HG03432 (cell line): ENCODE results near the gene RALGAPA2.

ENCODE experiments used
- ATAC-seq: cut with Tn5 transposase; IDR thresholded peaks from one replicate; pipeline ENCODE4 v1.9.1; 2021; ENCODE audit warnings: mild to moderate bottlenecking, moderate library complexity; ENCODE audit not compliant: unreplicated experiment

Gene RALGAPA2

DNA sequence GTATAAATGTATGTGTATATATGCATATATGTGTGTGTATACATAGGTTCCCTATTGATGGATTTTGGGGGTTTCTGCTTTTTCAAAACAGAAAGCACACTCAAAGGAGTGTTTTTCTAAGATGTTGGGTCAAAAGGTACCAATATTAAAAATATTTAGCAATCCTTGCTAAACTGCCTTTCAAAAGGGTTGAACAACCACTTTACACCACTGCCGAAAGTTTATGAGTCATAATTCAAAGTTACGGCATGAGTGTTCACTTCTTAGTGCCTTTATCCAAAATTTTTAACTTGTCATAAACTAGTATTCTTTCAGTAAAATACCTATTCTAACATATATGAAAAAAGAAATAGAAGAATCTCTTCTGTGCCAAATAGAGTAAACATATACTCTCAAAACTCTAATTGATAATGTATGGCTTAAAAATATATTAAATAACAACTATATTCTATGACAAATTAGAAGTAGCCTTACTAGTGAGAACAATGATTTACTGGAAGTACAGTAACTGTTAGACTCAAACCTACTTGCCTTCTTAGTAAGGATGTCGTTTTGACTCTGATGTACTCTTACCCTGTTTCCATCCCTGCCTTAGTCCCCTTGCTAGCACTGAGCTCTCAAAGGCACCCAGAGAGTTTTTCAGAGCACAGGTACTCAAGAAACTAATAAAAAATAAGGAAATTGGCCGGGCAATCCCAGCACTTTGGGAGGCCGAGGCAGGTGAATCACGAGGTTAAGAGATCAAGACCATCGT is 208.5 kb downstream of the RALGAPA2 start:
- ATAC-seq: no peak

DNA sequence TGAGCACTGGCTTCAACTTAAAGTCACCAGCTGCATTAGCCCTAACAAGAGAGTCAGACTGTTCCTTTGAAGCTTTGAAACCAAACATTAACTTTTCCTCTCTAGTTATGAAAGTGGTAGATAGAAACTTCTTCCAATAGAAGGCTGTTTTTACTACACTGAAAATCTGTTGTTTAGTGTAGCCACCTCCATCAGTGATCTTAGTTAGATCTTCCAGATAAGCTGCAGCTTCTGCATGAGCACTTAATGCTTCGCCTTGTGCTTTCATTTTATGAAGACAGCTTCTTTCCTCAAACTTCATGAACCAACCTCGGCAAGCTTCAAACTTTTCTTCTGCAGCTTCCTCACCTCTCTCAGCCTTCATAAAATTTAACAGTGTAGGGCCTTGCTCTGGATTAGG is 211.3 kb downstream of the RALGAPA2 start:
- ATAC-seq: no peak

DNA sequence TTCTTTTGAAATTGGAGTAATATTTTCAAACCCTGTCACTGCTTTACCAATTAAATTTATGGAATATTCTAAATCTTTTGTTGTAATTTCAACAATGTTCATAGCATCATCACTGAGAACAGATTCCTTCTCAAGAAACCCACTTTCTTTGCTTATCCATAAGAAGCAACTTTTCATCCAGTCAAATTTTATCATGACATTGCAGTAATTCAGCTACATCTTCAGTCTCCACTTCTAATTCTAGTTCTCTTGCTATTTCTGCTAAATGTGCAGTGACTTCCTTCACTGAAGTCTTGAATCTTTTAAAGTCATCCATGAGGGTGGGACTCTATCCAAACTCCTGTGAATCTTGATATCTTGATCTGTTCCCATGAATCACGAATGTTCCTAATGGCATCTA is 212.1 kb downstream of the RALGAPA2 start:
- ATAC-seq: no peak

DNA sequence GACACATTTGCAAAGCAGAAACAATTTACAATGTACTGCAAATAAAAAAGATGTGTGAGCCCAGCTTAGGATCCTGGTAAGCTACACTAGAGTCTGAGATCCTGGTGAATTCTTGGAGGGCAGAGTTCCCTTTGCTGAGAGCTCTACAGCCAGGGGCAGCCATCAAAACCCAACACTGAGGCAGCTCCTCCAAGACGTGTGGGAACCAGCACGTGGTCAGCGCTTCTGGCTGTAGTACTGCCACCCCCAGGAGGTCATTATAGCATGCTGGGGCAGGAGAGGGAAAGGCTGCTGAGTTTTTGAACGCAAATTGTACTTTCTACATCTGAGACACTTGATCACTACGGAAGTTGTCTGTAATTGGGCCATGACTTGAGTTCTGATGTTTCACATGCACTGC is 213.0 kb downstream of the RALGAPA2 start:
- ATAC-seq: no peak

DNA sequence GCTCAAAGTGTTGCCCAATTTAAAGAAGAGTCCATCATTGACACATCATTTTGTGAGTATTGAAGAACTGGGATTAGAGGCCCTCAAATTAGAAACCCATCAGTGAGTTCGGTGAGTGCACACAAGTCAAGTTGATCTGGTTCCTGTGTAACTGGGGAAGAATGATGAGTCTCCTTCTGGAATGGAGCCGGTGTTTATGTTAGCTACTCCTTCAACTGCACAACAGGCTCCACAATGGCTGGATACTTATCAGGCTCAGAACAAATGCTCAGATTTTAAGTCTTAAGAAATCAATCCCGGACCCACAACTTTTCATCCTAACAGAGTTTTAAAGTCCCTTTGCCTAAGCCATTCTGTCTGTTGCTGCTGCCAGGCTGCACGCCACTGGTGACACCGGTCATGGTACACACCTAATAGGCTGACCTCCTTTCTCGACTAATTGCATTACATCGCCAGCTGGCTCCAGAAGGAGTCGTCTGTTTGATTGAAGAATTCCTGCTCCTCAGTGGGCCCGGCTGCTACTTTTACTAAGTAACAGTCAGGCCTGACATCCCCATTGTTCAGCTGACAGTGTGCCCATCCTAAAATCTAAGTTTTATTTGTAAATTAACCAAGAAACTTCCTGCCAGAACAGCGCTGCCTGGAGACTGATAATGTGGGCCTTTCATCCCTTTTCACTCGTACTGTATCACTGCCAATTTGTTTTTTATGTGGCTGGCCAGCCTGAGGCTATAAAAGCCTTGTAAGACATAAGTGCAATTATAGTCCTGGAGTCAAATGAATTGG is 214.2 kb downstream of the RALGAPA2 start:
- no peak for ATAC-seq

DNA sequence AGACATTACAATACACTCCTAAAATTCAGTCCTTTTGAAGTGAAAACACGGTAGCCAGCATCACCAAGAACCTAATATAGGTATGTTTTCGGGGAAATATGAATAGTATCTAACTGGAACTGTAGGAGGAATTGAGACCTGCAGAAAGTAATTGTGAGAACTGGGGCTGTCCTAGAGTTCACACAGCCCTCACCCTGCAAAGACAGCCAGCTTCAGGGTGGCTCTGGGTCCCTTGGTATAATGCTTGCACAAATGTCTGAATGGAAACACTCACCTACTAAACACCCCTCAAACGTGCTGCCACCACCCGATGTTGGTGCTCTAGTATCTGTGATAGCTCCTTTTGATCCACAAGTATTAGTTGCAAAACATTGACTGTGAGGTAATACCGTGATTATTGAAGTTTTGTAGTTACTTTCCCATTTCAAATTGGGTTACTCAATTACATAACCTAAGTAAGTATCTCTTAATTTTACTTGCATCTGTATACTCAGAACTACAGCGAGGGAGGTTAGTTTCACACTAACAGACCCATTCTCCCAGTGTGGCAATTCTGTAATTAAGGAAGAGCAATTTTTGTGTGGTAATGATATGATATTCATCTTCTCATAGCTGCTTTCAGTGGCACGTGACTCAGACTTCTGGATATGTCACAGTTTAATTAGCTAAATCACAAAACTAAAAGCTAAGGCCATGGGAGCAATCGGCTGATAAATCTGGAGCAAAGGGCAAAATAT is 215.0 kb downstream of the RALGAPA2 start:
- no peak for ATAC-seq

DNA sequence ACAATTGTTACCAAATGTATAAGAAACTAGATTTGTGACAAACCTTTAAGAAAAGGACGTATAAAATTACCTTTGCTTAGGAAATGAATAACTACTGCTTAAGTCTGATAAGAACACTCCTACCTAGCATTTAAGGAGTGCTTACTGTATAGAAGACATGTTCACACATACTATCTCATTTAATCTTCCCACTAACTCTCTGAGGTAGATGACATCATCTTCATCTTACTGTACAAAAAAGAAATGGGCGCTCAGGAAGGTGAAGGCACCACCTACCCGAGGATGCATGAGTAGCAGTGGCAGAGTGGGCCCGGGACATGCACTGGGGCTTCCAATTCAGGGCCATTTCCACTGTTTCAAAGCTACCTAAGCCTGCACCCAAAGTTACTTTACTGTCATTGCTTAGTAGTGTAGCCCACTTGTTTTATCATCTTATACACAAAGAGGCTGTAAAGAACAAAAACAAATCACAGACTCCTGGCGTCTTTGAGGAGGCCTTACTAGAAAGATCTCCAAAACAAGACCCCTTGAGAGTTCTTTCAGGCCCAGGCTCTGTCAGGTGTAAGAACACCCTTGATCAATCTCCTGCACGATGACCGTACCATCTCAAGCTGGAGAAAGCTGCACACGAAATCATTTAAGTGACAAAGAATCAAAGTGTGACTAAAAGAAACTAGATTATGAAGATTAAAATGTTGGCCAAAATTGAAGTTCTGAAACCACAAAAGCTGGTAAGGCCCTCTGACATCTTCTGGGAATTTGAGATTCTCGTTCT is 216.5 kb downstream of the RALGAPA2 start:
- no peak for ATAC-seq

DNA sequence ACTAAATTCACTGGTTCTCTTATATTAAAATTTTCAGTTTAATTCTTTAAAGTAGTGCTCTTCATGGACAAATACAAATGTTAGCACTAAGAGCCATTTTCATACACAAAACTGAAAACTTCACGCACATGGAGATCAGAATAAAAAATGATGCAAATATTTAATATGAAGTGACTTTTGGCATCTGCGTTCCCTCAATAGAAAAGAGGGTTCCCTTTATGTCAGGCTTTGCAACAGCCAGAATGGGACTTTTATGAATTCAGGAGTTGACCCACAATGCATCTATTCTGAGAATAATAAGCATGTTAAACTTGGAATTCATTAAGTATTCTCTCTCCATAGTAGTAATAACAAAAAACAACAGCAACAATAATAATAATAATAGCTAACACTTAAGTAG is 218.7 kb downstream of the RALGAPA2 start:
- ATAC-seq: no peak

DNA sequence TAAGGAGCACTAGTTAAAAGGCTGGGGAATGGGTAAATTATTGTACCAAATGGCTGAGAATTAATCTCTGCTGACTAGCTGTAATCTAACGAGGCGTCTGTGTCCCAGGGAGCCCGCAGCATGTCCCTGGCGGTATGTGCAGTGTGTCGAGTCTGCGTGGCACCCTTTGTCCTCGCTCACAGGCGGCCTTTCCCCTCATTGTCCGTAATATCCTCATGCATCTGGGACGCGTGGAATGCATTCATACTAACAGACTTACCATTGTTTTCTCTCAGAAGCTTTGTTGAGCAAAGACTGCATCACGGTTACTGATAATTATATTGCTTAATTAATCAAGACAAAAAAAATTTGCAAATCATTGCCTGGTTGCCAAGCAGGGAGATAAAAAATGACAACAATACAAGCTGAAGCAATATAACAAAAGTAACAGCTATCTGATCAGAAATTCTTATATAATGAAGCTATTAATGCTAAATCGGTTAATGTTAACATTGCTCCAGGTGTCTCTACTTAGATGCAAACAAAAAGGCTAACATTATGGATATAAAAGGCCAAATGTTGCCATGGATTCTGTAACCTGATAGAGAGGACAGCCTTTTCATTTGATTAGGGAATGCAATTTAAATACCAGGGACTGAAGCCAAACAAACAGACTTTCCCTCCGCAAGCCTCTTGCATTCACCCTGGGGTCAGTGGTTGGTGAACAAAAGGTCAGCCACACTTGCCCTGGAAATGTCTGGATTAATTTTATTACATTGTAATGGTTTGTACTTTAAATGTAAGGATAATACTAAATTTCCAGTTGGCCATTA is 219.7 kb downstream of the RALGAPA2 start:
- no peak for ATAC-seq

DNA sequence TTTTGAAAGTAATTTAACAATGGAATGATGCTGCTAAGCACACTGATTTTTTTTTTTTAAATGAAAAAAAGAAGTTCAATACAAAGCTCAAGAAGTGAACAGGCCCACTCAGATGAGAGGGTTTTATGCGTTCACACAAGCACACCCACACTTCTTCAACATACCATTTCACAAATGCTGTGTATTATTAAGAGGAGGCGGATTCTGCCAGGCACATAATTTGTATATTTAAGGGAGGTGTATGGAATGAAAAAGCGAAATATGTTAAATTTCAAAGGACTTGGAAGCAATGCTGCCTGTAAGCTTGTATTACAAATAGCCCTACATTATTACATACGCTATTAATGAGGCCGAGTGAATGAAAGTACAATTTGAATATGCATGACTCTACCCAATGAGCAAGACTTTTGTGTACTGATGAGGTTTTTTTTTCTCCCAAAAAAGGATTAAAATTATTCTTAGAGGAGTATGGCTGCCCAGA is 220.6 kb downstream of the RALGAPA2 start:
- ATAC-seq: no peak

DNA sequence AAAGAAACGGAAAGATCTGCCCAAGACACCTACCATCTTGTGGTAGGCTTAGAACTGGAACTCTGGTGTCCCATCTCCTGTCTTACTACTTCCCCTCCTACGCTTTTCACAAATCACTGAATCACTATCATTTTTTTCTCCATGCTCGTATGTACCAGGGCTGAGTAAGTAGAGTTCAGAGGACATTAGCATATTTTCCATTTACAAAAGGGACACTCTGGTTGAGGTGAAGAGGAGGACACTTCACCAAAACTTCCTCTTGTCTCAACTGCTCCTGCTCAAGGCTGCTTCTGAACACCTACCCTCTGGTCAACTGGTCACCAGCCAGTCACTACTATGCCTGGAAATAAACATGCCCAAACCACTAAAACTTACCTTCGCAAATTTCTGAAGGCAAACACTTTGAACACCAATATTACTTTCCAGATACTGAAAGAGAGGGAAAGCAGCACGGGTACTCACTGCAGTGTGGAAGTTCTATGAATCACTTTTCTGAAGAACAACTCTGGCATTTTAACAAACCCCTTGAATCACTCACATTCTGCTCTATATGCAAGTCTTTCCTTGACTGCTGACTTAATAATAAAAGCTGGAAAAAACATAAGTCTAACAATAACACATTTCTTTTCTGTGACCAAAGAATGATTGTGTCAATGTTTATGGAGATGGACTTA is 221.2 kb downstream of the RALGAPA2 start:
- ATAC-seq: no peak

DNA sequence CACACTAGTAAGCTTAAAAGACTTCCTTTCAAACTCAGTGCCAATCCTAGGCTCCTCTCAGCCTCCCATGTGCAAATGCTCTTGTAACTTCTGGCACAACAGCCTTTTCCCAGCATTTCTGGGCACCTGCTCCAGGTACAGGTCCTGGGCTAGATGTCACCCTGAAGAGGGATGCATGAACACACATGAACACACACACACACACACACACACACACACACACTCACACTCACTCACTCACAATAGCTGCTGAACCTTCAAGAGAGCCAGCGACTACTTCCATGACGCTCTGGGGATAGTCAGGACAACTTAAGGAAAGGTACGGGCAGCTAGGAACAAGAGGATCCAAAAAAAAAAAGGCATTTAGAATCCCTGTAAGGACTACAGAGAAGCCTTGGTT is 221.8 kb downstream of the RALGAPA2 start:
- ATAC-seq: no peak

DNA sequence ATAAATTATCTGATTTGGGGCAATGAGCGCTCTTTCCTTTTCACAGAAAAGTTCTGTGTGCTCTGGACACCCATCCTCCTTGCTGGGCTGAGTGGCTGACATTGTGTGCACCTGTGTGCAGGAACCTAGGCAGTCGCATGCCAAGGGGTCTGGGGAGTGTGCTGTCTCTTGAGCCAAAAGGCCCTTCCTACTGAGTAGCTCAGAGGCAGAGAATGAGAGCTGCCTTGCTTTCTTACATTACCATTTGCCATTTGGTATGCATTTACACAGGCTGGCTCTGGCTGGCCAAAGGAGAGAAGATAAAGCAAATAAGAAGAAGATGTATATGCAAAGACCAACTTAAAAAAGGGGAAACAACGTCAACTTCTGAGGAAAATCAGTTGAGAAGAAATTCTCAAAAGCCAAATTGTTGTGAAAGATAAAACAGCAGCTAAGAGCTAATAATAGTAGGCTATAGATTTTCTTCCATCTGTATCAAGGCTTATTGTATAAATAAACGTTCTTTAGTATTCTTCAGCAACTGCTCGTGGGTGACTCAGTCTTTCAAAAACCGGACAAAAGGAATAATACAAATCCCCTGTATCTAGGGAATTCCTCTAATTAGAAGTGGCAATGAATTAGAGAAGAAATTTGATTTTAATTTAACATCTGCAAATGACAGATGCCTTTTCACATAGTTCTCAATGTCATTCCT is 222.6 kb downstream of the RALGAPA2 start:
- ATAC-seq: peak; percentile 48

DNA sequence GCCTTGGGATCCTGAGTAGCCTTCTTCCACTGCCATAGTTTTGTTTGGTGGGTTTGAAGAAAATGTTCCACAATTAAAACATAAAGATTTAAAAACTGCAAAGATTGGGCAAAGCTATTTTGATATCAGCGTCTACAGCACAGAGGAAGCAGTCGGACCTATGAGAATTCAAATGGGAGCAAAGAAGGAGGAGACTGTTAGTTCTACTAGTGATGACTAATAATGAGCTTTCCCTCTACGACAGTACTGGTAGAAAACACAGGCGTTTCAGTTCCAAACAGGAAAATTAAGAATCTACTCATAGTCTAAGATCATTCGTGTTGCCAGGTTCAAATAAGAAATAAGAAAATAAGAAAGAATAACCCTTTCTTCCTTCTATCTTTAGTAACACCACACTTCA is 223.4 kb downstream of the RALGAPA2 start:
- ATAC-seq: peak; percentile 93

DNA sequence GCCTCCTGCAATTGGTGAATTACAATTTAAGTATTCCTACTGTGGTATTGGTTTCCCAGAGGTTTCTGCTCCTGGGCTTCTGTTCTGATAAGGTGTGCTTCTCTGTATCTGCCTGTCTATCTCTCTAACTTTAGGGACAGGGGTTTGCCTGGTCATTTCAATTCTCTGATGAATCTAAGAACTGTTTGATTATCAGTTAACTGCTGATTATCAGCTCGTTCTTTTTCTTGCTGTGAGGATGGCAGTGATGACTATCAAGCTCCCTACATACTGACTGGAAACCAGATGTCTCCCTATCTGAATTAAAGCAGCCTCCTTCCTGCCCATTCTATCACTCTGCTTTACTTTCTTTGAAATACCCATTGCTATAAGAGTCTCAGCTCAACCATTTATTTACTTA is 224.1 kb downstream of the RALGAPA2 start:
- no peak for ATAC-seq

DNA sequence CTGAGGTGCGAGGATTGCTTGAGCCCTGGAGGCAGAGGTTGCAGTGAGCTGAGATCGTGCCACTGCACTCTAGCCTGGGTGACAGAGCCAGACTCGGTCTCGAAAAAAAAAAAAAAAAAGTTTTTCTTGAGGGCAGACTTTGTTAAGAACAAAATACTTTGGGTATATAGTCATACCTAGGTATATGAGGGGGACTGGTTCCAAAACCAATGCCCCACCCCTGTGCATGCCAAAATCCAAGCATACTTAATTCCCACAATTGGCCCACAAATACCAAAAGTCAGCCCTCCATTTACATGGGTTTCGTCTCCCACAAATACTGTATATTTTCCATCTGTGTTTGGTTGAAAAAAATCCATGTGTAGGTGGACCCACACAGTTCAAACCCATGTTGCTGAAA is 224.6 kb downstream of the RALGAPA2 start:
- ATAC-seq: no peak

DNA sequence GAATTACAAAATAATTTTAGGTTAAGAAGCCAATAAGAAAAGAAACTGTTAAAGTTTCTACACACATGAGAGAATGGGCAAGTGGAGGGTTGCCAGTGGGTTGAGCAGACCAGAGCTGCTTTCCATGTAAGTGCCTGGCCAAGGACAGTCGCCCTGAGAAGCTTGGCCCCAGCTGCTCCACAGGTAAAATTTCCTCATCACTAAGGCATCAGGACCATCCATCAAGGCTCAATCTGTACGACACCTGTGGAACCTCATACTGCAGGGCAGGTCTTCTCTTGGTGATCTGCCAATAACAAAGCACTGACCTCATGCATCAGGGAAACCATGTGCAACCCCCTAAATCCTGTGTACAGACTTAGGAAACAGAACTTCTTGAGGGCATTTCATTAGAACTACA is 229.1 kb downstream of the RALGAPA2 start:
- ATAC-seq: no peak

DNA sequence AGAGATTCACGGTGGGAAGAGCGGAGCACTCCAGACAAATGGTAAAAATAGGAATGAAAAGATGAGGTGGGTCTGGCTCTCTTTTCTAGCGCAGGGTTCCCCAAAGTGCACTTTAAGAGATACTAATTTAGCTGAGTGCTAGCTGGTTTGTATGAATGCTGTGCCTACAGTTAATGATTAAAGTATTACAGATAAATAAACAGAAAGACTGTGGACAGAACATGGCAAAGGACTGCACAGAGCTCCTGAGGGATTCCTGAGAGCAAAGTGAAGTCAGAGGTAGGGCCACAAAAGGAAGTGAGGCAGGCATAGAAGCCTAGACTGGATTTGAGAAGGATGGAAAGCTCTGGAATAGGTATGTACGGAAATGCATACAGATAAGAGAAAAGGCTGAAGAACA is 230.0 kb downstream of the RALGAPA2 start:
- no peak for ATAC-seq

DNA sequence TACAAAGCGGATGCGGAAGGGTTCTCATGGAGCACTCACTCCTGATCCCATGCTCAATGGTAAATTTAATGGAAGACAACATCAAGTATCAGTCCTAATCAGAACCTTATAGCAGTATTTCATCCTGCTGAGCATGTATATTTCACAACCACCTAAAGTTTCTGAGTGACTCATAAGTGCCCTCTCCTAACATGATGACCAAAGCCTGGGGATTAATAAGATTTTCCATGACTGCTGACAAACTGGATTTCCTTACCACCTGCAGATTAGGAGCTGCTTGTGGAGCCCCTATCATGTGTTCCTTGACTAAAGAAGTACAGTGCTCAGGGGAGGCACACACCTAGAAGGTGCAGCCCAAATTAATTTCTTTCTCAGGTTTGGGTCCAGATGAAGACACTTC is 231.8 kb downstream of the RALGAPA2 start:
- no peak for ATAC-seq
